HEK293T (cell line): ENCODE data around the gene GCNT1.

Source experiments
- CTCF ChIA-PET: fragments of 350-600 bp; formaldehyde crosslinking; extraction: SDS; loops from one replicate; lab custom pipeline; 2021; ENCODE audit warnings: antibody characterized with exemption, inconsistent platforms; lab: Yijun Ruan, JAX
- POLR2A ChIA-PET: fragments of 350-600 bp; formaldehyde crosslinking; extraction: SDS; loops from one replicate; lab custom pipeline; 2020; ENCODE audit warnings: antibody characterized with exemption, inconsistent platforms; lab: Yijun Ruan, JAX
- DNase-seq: peaks from one replicate; pipeline ENCODE4 v3.0.0; 2012; ENCODE audit warnings: mixed read lengths; ENCODE audit errors: extremely low spot score
- ARNT ChIP-seq: fragments of 450-650 bp; IDR thresholded peaks from 2 replicates; pipeline ENCODE4 v1.6.1; 2017; ENCODE audit warnings: mild to moderate bottlenecking
- BHLHE40 ChIP-seq: fragments of 450-650 bp; IDR thresholded peaks from 2 replicates; pipeline ENCODE4 v1.6.1; 2016; ENCODE audit warnings: mild to moderate bottlenecking, moderate library complexity, borderline replicate concordance
- CTBP1 ChIP-seq: fragments of 450-650 bp; IDR thresholded peaks from 2 replicates; pipeline ENCODE4 v1.6.1; 2016; ENCODE audit warnings: borderline replicate concordance
- ELF4 ChIP-seq: fragments of 450-650 bp; IDR thresholded peaks from 2 replicates; pipeline ENCODE4 v1.6.1; 2017; ENCODE audit warnings: antibody characterized with exemption
- FOXA1 ChIP-seq: fragments of 450-650 bp; IDR thresholded peaks from 2 replicates; pipeline ENCODE4 v1.6.1; 2016; ENCODE audit warnings: mild to moderate bottlenecking
- FOXK2 ChIP-seq: fragments of 450-650 bp; IDR thresholded peaks from 2 replicates; pipeline ENCODE4 v1.6.1; 2016; ENCODE audit warnings: mild to moderate bottlenecking
- FOXM1 ChIP-seq: fragments of 450-650 bp; IDR thresholded peaks from 2 replicates; pipeline ENCODE4 v1.6.1; 2017; ENCODE audit warnings: mild to moderate bottlenecking, borderline replicate concordance
- HDGF ChIP-seq: fragments of 450-650 bp; IDR thresholded peaks from 2 replicates; pipeline ENCODE4 v1.6.1; 2017; ENCODE audit warnings: antibody characterized with exemption, borderline replicate concordance
- L3MBTL2 ChIP-seq: fragments of 450-650 bp; conservative IDR thresholded peaks from 2 replicates; pipeline ENCODE4 v1.6.1; 2016; ENCODE audit warnings: mild to moderate bottlenecking
- LEF1 ChIP-seq: fragments of 450-650 bp; IDR thresholded peaks from 2 replicates; pipeline ENCODE4 v1.6.1; 2017; ENCODE audit warnings: mild to moderate bottlenecking, borderline replicate concordance
- NFRKB ChIP-seq: fragments of 450-650 bp; IDR thresholded peaks from 2 replicates; pipeline ENCODE4 v1.6.1; 2016; ENCODE audit warnings: mild to moderate bottlenecking, moderate library complexity
- PKNOX1 ChIP-seq: fragments of 450-650 bp; IDR thresholded peaks from 2 replicates; pipeline ENCODE4 v1.6.1; 2016
- SP1 ChIP-seq: fragments of 450-650 bp; IDR thresholded peaks from 2 replicates; pipeline ENCODE4 v1.6.1; 2017
- SUZ12 ChIP-seq: fragments of 450-650 bp; IDR thresholded peaks from 2 replicates; pipeline ENCODE4 v1.6.1; 2016; ENCODE audit warnings: mild to moderate bottlenecking
- TARDBP ChIP-seq: fragments of 450-650 bp; IDR thresholded peaks from 2 replicates; pipeline ENCODE4 v1.6.1; 2016
- ZNF384 ChIP-seq: fragments of 450-650 bp; IDR thresholded peaks from 2 replicates; pipeline ENCODE4 v1.6.1; 2016

The GCNT1 gene

DNA sequence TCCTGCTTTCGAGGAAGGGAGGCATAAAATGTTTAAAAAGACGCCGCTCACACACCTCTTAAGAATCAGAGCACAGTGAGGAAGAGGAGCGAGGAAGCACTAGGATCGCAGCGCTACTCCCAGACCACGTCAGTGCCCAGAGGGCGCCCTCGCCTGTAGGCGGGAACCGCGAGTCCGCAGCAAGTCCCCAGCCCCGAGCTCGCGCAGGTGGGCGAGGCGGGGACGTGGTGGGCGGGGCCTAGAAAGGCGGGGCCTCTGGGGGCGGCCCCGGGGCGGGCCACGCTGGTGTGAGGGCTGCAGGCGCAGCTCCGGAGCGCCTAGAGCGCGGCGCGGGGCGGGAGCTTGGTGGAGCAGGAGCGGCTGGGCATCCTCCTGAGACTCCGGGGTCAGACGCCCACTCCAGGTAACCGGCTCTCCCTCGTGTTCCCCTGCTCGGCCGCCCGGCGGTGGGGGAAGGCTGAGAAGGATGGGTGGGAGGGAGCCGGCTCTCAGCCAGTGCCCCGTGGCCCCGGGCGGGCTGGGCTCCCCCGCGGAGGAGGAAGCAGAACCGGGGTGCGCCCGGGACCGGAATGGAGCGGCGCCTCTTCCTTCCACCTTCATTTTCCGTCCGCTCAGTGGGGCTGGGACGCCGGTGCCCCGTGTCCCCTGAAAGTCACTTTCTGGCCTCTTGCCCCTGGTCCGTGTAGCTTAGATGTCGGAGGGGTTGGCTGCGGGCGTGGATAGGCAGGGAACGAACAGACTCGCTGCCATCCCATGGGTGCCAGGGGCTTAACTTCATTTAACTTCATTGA is at the start of gene GCNT1:
GCNT1 (plus strand) TSS at position 280 of the 791 bp plus-strand sequence. CDS start 43,200 bp downstream, outside the sequence.
- peak; percentile 94 for DNase-seq
- POLR2A ChIA-PET: interaction anchor here (0.6 kb wide), 1 partner anchor 10 kb away, joined by 3 read pairs; no protein-coding TSS in a partner anchor

GRCh38 chr9:76412638-76413037 is 46.3 kb upstream of the GCNT1 start:
- ChIA-PET POLR2A (no interaction called here), CTCF (no interaction called here)
- no peak for TF ChIP-seq SP1
- no peak for TF ChIP-seq ELF4
- no peak for TF ChIP-seq FOXM1
- TF ChIP-seq FOXK2: no peak
- TF ChIP-seq ZNF384: no peak
- no peak for TF ChIP-seq ARNT
- no peak for TF ChIP-seq L3MBTL2
- no peak for TF ChIP-seq PKNOX1
- TF ChIP-seq FOXA1: no peak
- TF ChIP-seq SUZ12: no peak
- TF ChIP-seq TARDBP: no peak
- DNase-seq: no peak

More for the DNA sequence above, at the start of gene GCNT1:
- CTCF ChIA-PET: interaction anchor here (1.2 kb wide), 1 partner anchor 14 kb away, joined by 5 read pairs; no protein-coding TSS in a partner anchor
- TF ChIP-seq FOXK2 (no peak), HDGF (no peak), PKNOX1 (no peak), SUZ12 (no peak), ZNF384 (no peak), SP1 (peak; percentile 67), CTBP1 (no peak), NFRKB (no peak), ARNT (no peak), L3MBTL2 (peak; percentile 90), FOXM1 (no peak)

DNA sequence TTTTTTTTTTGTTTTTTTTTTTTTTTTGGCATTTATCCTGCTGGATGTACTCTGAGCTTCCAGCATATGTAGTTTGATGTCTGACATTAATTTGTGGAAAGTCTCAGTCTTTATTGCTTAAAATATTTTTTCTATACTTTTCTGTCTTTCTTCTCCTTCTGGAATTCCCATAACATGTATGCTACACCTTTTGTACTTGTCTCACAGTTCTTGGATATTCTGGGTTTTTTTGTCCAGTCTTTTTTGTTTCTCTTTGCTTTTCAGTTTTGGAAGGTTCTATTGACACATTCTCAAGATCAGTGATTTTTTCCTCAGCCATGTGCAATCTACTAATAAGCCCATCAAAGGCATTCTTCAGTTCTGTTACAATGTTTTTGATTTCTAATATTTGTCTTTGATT is 45.3 kb upstream of the GCNT1 start:
- ChIA-PET CTCF (no interaction called here), POLR2A (no interaction called here)
- TF ChIP-seq SP1 (no peak), BHLHE40 (no peak), FOXM1 (no peak), ARNT (no peak), L3MBTL2 (no peak), PKNOX1 (no peak), ELF4 (no peak)
- DNase-seq: no peak

DNA sequence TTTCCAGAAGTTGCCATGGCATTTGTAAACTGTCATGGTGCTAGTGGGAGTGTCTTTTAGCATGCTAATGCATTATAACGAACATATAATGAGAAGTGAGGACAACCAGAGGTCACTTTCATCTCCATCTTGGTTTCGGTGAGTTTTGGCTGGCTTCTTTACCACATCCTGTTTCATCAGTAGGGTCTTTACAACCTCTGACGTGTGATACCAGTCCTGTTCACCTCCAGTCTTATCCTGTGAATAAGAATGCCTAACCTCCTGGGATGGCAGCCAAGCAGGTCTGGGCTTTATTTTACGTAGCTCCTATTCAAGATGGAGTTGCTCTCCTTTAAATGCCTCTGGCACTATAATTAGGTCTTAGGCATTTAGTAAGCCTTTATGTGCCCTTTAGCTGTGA is 44.3 kb upstream of the GCNT1 start:
- no peak for DNase-seq
- no peak for TF ChIP-seq ELF4
- no peak for TF ChIP-seq SP1
- no peak for TF ChIP-seq BHLHE40
- no peak for TF ChIP-seq TARDBP
- no peak for TF ChIP-seq LEF1
- TF ChIP-seq L3MBTL2: no peak
- TF ChIP-seq SUZ12: no peak
- TF ChIP-seq FOXK2: no peak
- no peak for TF ChIP-seq PKNOX1
- no peak for TF ChIP-seq FOXA1
- TF ChIP-seq FOXM1: no peak
- CTCF ChIA-PET: no interaction called here
- POLR2A ChIA-PET: no interaction called here

DNA sequence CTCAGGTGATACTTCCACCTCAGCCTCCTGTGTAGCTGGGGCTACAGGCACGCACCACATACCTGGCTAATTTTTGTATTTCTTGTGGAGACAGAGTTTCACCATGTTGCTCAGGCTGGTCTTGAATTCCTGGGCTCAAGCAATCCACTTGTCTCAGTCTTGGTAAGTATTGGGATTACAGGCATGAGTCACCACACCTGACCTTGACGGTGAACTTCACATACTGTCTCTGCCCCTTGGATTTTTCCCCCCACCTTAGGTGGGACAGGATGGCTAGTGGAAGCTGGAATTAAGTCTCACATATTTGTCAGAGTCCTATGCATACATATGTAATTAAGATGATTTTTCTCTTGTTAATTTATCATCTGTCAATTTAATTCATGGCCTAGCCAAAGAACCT is 43.8 kb upstream of the GCNT1 start:
- TF ChIP-seq ARNT (no peak), ELF4 (no peak), FOXA1 (no peak), CTBP1 (no peak), HDGF (no peak), TARDBP (no peak), SP1 (no peak), ZNF384 (no peak), PKNOX1 (no peak), L3MBTL2 (no peak), SUZ12 (no peak), FOXK2 (no peak), BHLHE40 (no peak), LEF1 (no peak), NFRKB (no peak), FOXM1 (no peak)
- ChIA-PET CTCF (no interaction called here), POLR2A (no interaction called here)
- no peak for DNase-seq
